HCT116 (cell line): Measurements from ENCODE around the gene CA10. TPM values are rescaled to one million over a fixed set of nuclear protein-coding genes. Genes with fewer than 3 reads are reported as not detected.

Experiments used
- ATAC-seq: fragments of 200-7000 bp; cut with Tn5 transposase; 2 replicates; pipeline ENCODE4 v1.9.1; 2020; ENCODE audit warnings: mild to moderate bottlenecking, moderate library complexity
- BruUV-seq: library from RNA; stranded (reverse); fragments of 400-500 nt; replicated peaks from 2 replicates; lab custom pipeline; 2021; lab: Mats Ljungman, UMichigan
- CTCF ChIA-PET: fragments of 300-600 bp; sonication (Branson Sonifier 250); formaldehyde crosslinking; loops from one replicate; lab custom pipeline; 2021; ENCODE audit warnings: antibody characterized with exemption; lab: Charles Lee
- POLR2A ChIA-PET: fragments of 300-600, 350-600 bp; sonication (Branson Sonifier 250); formaldehyde crosslinking; loops from one replicate; lab custom pipeline; 2021; ENCODE audit warnings: antibody characterized with exemption; lab: Charles Lee
- RAD21 ChIA-PET, 2 experiments: fragments of 300-600 bp; sonication (Branson Sonifier 250); formaldehyde crosslinking; loops; one replicate each; lab custom pipeline; 2023; ENCODE audit warnings: low total read pairs in 2 of 2; ENCODE audit not compliant: uncharacterized antibody in 2 of 2, unreplicated experiment in 2 of 2, low non-redundant PET in 1 of 2; lab: Charles Lee
- DNase-seq: peaks from one replicate; pipeline ENCODE4 v3.0.0-alpha.2; 2010; ENCODE audit warnings: low read depth, low spot score
- H2AFZ ChIP-seq: fragments of 200-600 bp; shearing (Covaris generic), sonication (generic); 2 replicates; pipeline ENCODE4 v1.6.1; 2017; ENCODE audit warnings: low read depth, mixed run types, mixed read lengths, antibody characterized with exemption, low read length; ENCODE audit not compliant: poor library complexity, severe bottlenecking
- H3K27ac ChIP-seq: 2 replicates; pipeline ENCODE4 v1.5.1; 2012; ENCODE audit warnings: low read depth, low read length
- H3K27me3 ChIP-seq: fragments of 200-600 bp; sonication (generic); 2 replicates; pipeline ENCODE4 v1.6.1; 2016; ENCODE audit warnings: mixed run types, low read length, mixed read lengths; ENCODE audit not compliant: insufficient read depth
- H3K36me3 ChIP-seq, 2 experiments: fragments of 200-500 bp in 1 of 2; fragments of 200-600 bp in 1 of 2; sonication (Bioruptor generic) in 1 of 2; sonication (generic) in 1 of 2; 2 replicates each; pipeline versions ENCODE4 v1.5.1 to v1.6.1; 2014 to 2016; ENCODE audit warnings: low read length in 2 of 2, inconsistent platforms in 1 of 2, mixed read lengths in 1 of 2, mixed run types in 1 of 2; ENCODE audit not compliant: insufficient read depth in 2 of 2, control insufficient read depth in 1 of 2
- H3K4me1 ChIP-seq, 2 experiments: fragments of 200-600 bp in 1 of 2; sonication (generic) in 1 of 2; 2 replicates each; pipeline versions ENCODE4 v1.5.1 to v1.6.1; 2012 to 2017; ENCODE audit warnings: low read length in 2 of 2, inconsistent platforms in 1 of 2, mild to moderate bottlenecking in 1 of 2, mixed read lengths in 1 of 2, mixed run types in 1 of 2, moderate library complexity in 1 of 2; ENCODE audit not compliant: insufficient read depth in 2 of 2, control insufficient read depth in 1 of 2
- H3K4me2 ChIP-seq: fragments of 200-600 bp; sonication (generic); 2 replicates; pipeline ENCODE4 v1.6.1; 2017; ENCODE audit warnings: mixed run types, low read length, mixed read lengths
- H3K4me3 ChIP-seq, 2 experiments: fragments of 200-600 bp in 1 of 2; sonication (generic) in 1 of 2; replicated peaks in 1 of 2; 2 replicates each; pipeline ENCODE4 v1.5.1; 2011 to 2016; ENCODE audit warnings: low read length in 2 of 2, control low read depth in 1 of 2, low read depth in 1 of 2, mild to moderate bottlenecking in 1 of 2, mixed read lengths in 1 of 2, mixed run types in 1 of 2
- H3K79me2 ChIP-seq: fragments of 200-600 bp; sonication (generic); 2 replicates; pipeline ENCODE4 v1.6.1; 2017; ENCODE audit warnings: mild to moderate bottlenecking, mixed run types, low read length, moderate library complexity, mixed read lengths; ENCODE audit not compliant: insufficient read depth
- H3K9ac ChIP-seq: fragments of 200-600 bp; sonication (generic); 2 replicates; pipeline ENCODE4 v1.6.1; 2016; ENCODE audit warnings: low read length, mixed read lengths
- H3K9me2 ChIP-seq: fragments of 200-600 bp; sonication (generic), shearing (Covaris generic); 2 replicates; pipeline ENCODE4 v1.6.1; 2017; ENCODE audit warnings: mixed run types, mild to moderate bottlenecking, moderate library complexity; ENCODE audit not compliant: insufficient read depth
- H3K9me3 ChIP-seq, 2 experiments: fragments of 200-500 bp in 1 of 2; fragments of 200-600 bp in 1 of 2; sonication (Bioruptor generic) in 1 of 2; sonication (generic) in 1 of 2; 2 replicates each; pipeline ENCODE4 v1.6.1; 2014 to 2017; ENCODE audit warnings: low read length in 2 of 2, mixed read lengths in 2 of 2, inconsistent platforms in 1 of 2, low read depth in 1 of 2, mild to moderate bottlenecking in 1 of 2, mixed run types in 1 of 2, moderate library complexity in 1 of 2; ENCODE audit not compliant: control insufficient read depth in 1 of 2, insufficient read depth in 1 of 2
- H4K20me1 ChIP-seq: fragments of 200-600 bp; sonication (generic), shearing (Covaris generic); 2 replicates; pipeline ENCODE4 v1.6.1; 2017; ENCODE audit warnings: mixed run types, mild to moderate bottlenecking, moderate library complexity; ENCODE audit not compliant: insufficient read depth
- CBX3 ChIP-seq: IDR thresholded peaks from 2 replicates; pipeline ENCODE4 v1.6.1; 2012; ENCODE audit warnings: low read depth
- CEBPB ChIP-seq: IDR thresholded peaks from 2 replicates; pipeline ENCODE4 v1.6.1; 2012; ENCODE audit warnings: low read depth
- EGR1 ChIP-seq: IDR thresholded peaks from 2 replicates; pipeline ENCODE4 v1.6.1; 2012; ENCODE audit warnings: low read depth
- ELF1 ChIP-seq: IDR thresholded peaks from 2 replicates; pipeline ENCODE4 v1.6.1; 2012; ENCODE audit warnings: low read depth, borderline replicate concordance
- EZH2 ChIP-seq: fragments of 200-600 bp; sonication (generic); IDR thresholded peaks from 2 replicates; pipeline ENCODE4 v1.6.1; 2017; ENCODE audit warnings: antibody characterized with exemption, mixed run types
- FOSL1 ChIP-seq: IDR thresholded peaks from 2 replicates; pipeline ENCODE4 v1.6.1; 2012; ENCODE audit warnings: low read depth
- JUND ChIP-seq: IDR thresholded peaks from 2 replicates; pipeline ENCODE4 v1.6.1; 2012
- POLR2A ChIP-seq: IDR thresholded peaks from 2 replicates; pipeline ENCODE4 v1.7.0; 2011; ENCODE audit warnings: borderline replicate concordance; ENCODE audit not compliant: insufficient read depth, insufficient read length; ENCODE audit errors: extremely low read depth
- RAD21 ChIP-seq: IDR thresholded peaks from 2 replicates; pipeline ENCODE4 v1.6.1; 2012; ENCODE audit warnings: low read depth, mild to moderate bottlenecking
- SIN3A ChIP-seq: IDR thresholded peaks from 2 replicates; pipeline ENCODE4 v1.6.1; 2012; ENCODE audit warnings: low read depth
- SP1 ChIP-seq: IDR thresholded peaks from 2 replicates; pipeline ENCODE4 v1.6.1; 2012; ENCODE audit warnings: low read depth
- SRF ChIP-seq: IDR thresholded peaks from 2 replicates; pipeline ENCODE4 v1.6.1; 2012; ENCODE audit warnings: low read depth
- YY1 ChIP-seq: IDR thresholded peaks from 2 replicates; pipeline ENCODE4 v1.6.1; 2011; ENCODE audit warnings: low read length, low read depth, moderate library complexity, mild to moderate bottlenecking; ENCODE audit not compliant: insufficient replicate concordance; ENCODE audit errors: extremely low read depth
- ZFX ChIP-seq: fragments of 450-650 bp; IDR thresholded peaks from 2 replicates; pipeline ENCODE4 v1.6.1; 2017
- intact Hi-C: fragments of 100-400 bp; cut with micrococcal nuclease; formaldehyde crosslinking; loops from 2 replicates; pipeline ENCODE4 v1.10.0; 2022
- total RNA-seq: library from RNA; stranded (reverse); gene quantifications from one replicate; pipeline ENCODE4 v1.2.1, GENCODE V29; 2021; ENCODE audit not compliant: unreplicated experiment
- TF ChIP-seq, protein P1 (sequence below): IDR thresholded peaks from 2 replicates; pipeline ENCODE4 v1.6.1; 2012
- TF ChIP-seq, protein P2 (sequence below), 3 experiments: fragments of 200-600 bp in 1 of 3; sonication (generic) in 1 of 3; IDR thresholded peaks in 2 of 3; conservative IDR thresholded peaks in 1 of 3; 2 replicates each; pipeline ENCODE4 v1.5.1; 2012 to 2017; ENCODE audit warnings: low read depth in 2 of 3, low read length in 2 of 3, antibody characterized with exemption in 1 of 3, borderline replicate concordance in 1 of 3, control low read depth in 1 of 3, mild to moderate bottlenecking in 1 of 3, mixed read lengths in 1 of 3, mixed run types in 1 of 3, moderate library complexity in 1 of 3; ENCODE audit not compliant: insufficient read depth in 1 of 3
- TF ChIP-seq, protein P3 (sequence below): IDR thresholded peaks from 2 replicates; pipeline ENCODE4 v1.6.1; 2011; ENCODE audit warnings: mild to moderate bottlenecking, low read length, moderate library complexity; ENCODE audit not compliant: insufficient replicate concordance; ENCODE audit errors: extremely low read depth

The CA10 gene
- total RNA-seq, 1 experiment from 2014 or later, result not detected

DNA sequence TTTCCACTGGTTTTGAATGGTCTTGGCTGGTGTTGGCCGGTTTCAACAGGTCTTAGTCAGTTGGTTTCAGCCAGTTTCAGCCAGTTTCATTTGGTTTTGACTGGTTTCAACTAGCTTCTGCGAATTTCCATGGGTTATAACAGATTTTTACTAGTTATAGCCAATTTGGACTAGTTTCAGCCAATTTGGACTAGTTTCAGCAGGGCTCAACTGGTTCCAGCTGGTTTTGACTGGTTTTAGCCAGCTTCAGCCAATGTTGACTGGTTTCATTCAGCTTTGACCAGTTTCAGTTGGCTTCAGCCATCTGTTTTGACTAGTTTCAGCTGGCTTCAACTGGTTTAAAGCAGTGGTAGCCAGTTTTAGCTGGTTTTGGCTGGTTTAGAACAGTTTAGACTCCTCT lies 465.6 kb downstream of the CA10 start:
- CTCF ChIA-PET, result no interaction called here

More for the DNA sequence above, 465.6 kb downstream of the CA10 start:
- Histone ChIP-seq H3K9ac (no peak overlapping the region), H3K27ac (no peak overlapping the region), H3K9me3 (no peaks in the 10 kb centered on the region), H3K27me3 (no peaks in the 10 kb centered on the region), H3K79me2 (no peaks in the 10 kb centered on the region), H3K4me3 (no peak overlapping the region), H3K4me1 (no peaks in the 10 kb centered on the region; a peak in 1 of 4 replicates), H2AFZ (no peak overlapping the region), H3K9me2 (no peaks in the 10 kb centered on the region), H3K36me3 (no peaks in the 10 kb centered on the region), H4K20me1 (no peaks in the 10 kb centered on the region), H3K4me2 (no peak overlapping the region)
- no TSS peak for BruUV-seq
- no peak for ATAC-seq
- DNase-seq, result no peak
- POLR2A ChIA-PET, result no interaction called here
- intact Hi-C loops, result no loop called here
- RAD21 ChIA-PET, result no interaction called here
- TF ChIP-seq CBX3, result no peak
- no peak for TF ChIP-seq EZH2
- TF ChIP-seq, protein P1, sequence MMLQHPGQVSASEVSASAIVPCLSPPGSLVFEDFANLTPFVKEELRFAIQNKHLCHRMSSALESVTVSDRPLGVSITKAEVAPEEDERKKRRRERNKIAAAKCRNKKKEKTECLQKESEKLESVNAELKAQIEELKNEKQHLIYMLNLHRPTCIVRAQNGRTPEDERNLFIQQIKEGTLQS, result no peak
- TF ChIP-seq ZFX, result no peak
- no peak for TF ChIP-seq SRF
- TF ChIP-seq, protein P2, sequence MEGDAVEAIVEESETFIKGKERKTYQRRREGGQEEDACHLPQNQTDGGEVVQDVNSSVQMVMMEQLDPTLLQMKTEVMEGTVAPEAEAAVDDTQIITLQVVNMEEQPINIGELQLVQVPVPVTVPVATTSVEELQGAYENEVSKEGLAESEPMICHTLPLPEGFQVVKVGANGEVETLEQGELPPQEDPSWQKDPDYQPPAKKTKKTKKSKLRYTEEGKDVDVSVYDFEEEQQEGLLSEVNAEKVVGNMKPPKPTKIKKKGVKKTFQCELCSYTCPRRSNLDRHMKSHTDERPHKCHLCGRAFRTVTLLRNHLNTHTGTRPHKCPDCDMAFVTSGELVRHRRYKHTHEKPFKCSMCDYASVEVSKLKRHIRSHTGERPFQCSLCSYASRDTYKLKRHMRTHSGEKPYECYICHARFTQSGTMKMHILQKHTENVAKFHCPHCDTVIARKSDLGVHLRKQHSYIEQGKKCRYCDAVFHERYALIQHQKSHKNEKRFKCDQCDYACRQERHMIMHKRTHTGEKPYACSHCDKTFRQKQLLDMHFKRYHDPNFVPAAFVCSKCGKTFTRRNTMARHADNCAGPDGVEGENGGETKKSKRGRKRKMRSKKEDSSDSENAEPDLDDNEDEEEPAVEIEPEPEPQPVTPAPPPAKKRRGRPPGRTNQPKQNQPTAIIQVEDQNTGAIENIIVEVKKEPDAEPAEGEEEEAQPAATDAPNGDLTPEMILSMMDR (IDR thresholded peaks at IDR 0.05 in 2 of 3, conservative IDR thresholded peaks at IDR 0.05 in 1 of 3; ENCODE audit: borderline replicate concordance in 1 of 3, insufficient read depth in 1 of 3, low read depth in 2 of 3, low read length in 2 of 3), result no peak
- no peak for TF ChIP-seq FOSL1
- no peak for TF ChIP-seq JUND
- no peak for TF ChIP-seq EGR1
- no peak for TF ChIP-seq CEBPB
- no peak for TF ChIP-seq YY1
- no peak for TF ChIP-seq POLR2A
- TF ChIP-seq SIN3A, result no peak
- TF ChIP-seq SP1, result no peak
- TF ChIP-seq, protein P3, sequence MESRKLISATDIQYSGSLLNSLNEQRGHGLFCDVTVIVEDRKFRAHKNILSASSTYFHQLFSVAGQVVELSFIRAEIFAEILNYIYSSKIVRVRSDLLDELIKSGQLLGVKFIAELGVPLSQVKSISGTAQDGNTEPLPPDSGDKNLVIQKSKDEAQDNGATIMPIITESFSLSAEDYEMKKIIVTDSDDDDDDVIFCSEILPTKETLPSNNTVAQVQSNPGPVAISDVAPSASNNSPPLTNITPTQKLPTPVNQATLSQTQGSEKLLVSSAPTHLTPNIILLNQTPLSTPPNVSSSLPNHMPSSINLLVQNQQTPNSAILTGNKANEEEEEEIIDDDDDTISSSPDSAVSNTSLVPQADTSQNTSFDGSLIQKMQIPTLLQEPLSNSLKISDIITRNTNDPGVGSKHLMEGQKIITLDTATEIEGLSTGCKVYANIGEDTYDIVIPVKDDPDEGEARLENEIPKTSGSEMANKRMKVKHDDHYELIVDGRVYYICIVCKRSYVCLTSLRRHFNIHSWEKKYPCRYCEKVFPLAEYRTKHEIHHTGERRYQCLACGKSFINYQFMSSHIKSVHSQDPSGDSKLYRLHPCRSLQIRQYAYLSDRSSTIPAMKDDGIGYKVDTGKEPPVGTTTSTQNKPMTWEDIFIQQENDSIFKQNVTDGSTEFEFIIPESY, result no peak
- no peak for TF ChIP-seq ELF1
- no peak for TF ChIP-seq RAD21
